C4-2B (cell line): ENCODE measurements around the gene MRPL47.

ENCODE experiments used
- ZFX ChIP-seq: fragments of 450-650 bp; IDR thresholded peaks from 2 replicates; pipeline ENCODE4 v1.6.1; 2017
- TF ChIP-seq, protein P1 (sequence below): fragments of 450-650 bp; conservative IDR thresholded peaks from 2 replicates; pipeline ENCODE4 v1.5.1; 2017; ENCODE audit warnings: mild to moderate bottlenecking

DNA sequence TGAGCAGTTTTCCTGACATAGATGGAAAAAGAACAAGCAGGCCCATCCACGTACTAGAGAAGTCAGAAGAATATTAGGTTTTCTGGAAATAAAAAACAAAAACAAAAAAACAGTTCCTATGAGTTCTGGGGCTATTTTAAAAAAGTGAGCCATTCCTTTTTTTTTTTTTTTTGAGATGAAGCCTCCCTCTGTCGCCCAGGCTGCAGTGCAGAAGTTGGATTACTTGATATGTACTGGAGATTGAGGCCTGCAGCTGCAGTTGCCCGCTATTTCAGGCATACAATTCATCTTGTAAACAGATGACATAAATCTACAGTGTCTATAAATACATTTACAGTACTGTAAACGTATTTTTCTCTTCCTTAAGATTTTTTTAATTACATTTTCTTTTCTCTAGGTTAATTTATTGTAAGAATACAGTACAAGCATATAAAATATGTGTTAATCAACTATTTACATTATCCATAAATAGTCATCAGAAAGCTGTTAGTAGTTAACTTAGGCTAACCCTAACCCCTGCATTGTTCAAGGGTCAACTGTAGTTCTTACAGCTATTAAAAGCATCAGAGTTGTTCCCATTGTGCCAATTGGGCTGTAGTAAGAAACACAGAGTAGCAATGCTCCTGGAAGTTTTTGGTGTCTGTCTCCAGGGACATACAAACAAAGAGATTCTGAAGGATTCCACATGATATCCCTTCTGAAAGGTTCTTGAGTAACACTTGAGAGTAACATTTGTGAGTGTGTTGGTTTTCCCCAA, 52.9 kb downstream of the MRPL47 start:
- TF ChIP-seq, protein P1, sequence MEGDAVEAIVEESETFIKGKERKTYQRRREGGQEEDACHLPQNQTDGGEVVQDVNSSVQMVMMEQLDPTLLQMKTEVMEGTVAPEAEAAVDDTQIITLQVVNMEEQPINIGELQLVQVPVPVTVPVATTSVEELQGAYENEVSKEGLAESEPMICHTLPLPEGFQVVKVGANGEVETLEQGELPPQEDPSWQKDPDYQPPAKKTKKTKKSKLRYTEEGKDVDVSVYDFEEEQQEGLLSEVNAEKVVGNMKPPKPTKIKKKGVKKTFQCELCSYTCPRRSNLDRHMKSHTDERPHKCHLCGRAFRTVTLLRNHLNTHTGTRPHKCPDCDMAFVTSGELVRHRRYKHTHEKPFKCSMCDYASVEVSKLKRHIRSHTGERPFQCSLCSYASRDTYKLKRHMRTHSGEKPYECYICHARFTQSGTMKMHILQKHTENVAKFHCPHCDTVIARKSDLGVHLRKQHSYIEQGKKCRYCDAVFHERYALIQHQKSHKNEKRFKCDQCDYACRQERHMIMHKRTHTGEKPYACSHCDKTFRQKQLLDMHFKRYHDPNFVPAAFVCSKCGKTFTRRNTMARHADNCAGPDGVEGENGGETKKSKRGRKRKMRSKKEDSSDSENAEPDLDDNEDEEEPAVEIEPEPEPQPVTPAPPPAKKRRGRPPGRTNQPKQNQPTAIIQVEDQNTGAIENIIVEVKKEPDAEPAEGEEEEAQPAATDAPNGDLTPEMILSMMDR: no peak
- no peak for TF ChIP-seq ZFX
